Activated naive CD4-positive, alpha-beta T cell treated with anti-CD3 and anti-CD28 coated beads, Interleukin-2, amount 10 ng/mL, durations not matched to agents 7 days and 5 days (primary cell): ENCODE results near the gene MLIP.
"Not testable (repeated sequence)": the region's sequence is repeated elsewhere in the genome, so short reads cannot be mapped to it uniquely, and the experiment has no call there.

Source experiments
- CTCF ChIA-PET: fragments of 350-600 bp; sonication (Branson Sonifier 250); formaldehyde crosslinking; loops from one replicate; lab custom pipeline; 2021; ENCODE audit warnings: antibody characterized with exemption; lab: Charles Lee
- DNase-seq: peaks from one replicate; pipeline ENCODE4 v3.0.0-alpha.2; 2020
- H3K27ac Mint-ChIP-seq: one replicate; pipeline ENCODE4 v1.8.0; 2021; ENCODE audit warnings: mild to moderate bottlenecking, moderate library complexity, mixed read lengths
- H3K27me3 Mint-ChIP-seq: one replicate; pipeline ENCODE4 v1.8.0; 2021; ENCODE audit warnings: mild to moderate bottlenecking, mixed read lengths
- H3K36me3 Mint-ChIP-seq: one replicate; pipeline ENCODE4 v1.8.0; 2021; ENCODE audit warnings: mixed read lengths
- H3K4me1 Mint-ChIP-seq: one replicate; pipeline ENCODE4 v1.8.0; 2021; ENCODE audit warnings: mixed read lengths
- H3K4me3 Mint-ChIP-seq: one replicate; pipeline ENCODE4 v1.8.0; 2021; ENCODE audit warnings: mild to moderate bottlenecking, moderate library complexity, mixed read lengths
- H3K9me3 Mint-ChIP-seq: one replicate; pipeline ENCODE4 v1.8.0; 2021; ENCODE audit warnings: mixed read lengths

Gene MLIP

DNA sequence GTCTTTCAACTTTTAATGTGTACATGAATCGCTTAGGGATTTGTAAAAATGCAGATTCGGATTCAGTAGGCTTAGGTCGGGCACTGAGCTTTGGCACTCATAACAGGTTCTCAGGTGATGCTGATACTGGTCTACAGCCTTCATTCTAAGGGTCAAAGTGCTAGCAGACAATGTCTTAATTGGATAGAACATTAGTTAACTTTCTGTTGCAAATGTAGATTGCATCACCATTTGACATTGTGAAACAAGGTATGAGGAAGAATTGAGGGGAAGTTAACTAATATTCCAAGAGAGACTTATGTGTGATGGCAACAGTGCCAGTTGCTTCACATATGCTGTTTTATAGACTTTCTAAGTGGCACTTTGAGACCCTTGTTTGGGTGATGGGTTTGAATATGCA lies 86.9 kb downstream of the MLIP start:
- Mint-ChIP-seq H3K9me3 (no peaks in the 10 kb centered on the region), H3K27ac (no peak overlapping the region), H3K27me3 (no peaks in the 10 kb centered on the region), H3K36me3 (no peaks in the 10 kb centered on the region), H3K4me3 (no peak overlapping the region), H3K4me1 (no peaks in the 10 kb centered on the region)
- CTCF ChIA-PET: no interaction called here
- DNase-seq: no peak

GRCh38 chr6:54203474-54204035 lies 92.3 kb downstream of the MLIP start:
- H3K4me3 Mint-ChIP-seq, H3K27me3 Mint-ChIP-seq, H3K27ac Mint-ChIP-seq, H3K4me1 Mint-ChIP-seq, DNase-seq, CTCF ChIA-PET, H3K9me3 Mint-ChIP-seq, H3K36me3 Mint-ChIP-seq: not testable (repeated sequence)

DNA sequence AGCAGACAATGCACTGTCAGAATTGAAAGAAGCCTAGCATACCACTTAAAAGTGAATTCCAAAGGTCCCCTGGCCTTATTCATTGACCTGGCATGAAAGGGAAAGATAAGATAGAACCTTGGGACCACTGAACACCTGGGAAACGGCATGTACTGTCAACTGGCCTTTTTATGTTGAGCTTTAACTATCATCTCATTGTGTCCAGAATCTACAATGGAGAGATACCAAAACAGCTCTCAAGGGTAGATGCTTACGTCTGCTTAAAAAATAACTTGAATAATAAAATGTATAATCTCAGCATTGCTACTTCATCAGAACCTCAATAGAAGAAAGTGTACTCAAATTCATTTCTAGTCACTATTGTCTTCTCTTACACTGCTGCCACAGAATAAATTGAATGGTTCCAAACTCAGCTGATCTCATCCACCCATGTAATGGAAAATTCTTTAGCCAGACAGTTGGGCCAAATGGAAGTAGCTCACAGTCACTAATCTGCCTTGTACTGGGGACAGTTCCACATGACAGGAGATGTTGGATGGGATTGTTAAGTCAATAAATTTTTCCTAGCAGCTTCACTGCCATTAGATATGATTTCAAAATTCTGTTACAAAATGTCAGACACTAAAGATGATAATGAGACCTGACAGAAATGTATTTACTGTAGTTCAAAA lies 93.8 kb downstream of the MLIP start:
- CTCF ChIA-PET: no interaction called here
- Mint-ChIP-seq H3K27ac (no peak overlapping the region), H3K27me3 (no peaks in the 10 kb centered on the region), H3K9me3 (no peaks in the 10 kb centered on the region), H3K4me1 (no peaks in the 10 kb centered on the region), H3K36me3 (no peaks in the 10 kb centered on the region), H3K4me3 (no peak overlapping the region)
- no peak for DNase-seq

DNA sequence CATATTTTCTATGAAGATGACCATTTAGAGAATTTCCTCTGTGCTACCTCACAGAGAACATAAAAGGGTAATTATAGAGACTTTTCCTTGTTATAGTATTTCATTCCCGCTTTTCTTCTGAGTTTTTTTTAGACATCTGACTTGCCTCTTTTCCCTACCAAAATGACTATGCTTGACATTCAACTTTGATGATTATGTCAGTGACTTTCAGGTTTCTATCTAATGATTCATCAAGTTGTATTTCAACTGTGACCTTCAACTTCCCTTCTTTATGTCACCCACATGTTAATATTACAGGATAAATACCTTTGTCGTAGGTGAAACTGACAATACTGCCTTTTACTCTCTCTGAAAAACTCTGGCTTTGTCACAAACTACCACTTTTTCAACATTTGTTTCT lies 95.3 kb downstream of the MLIP start:
- H3K27me3 Mint-ChIP-seq: no peaks in the 10 kb centered on the region
- no peaks in the 10 kb centered on the region for H3K4me1 Mint-ChIP-seq
- H3K9me3 Mint-ChIP-seq: no peaks in the 10 kb centered on the region
- H3K36me3 Mint-ChIP-seq: no peaks in the 10 kb centered on the region
- no peak overlapping the region for H3K27ac Mint-ChIP-seq
- no peak for DNase-seq
- H3K4me3 Mint-ChIP-seq: no peak overlapping the region
- CTCF ChIA-PET: no interaction called here

DNA sequence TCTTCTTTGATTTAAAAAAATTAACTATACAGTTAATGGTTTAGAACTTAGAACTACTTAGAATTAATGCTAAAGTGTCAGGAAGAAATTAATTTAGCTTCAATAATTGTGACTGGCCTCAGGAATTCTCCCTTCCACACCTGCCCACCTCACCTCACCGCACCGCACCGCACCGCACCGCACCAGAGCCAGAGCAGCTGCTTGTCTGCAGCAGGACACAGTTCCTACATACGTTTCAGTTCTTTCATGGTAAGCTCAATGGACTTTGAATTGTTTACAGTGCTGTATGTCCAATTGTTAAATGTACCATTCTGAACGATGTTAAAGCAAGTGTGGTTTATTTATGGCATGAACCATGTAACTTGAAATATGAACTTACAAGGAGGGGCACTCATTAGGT lies 98.7 kb downstream of the MLIP start:
- CTCF ChIA-PET, H3K27me3 Mint-ChIP-seq, DNase-seq, H3K36me3 Mint-ChIP-seq, H3K4me3 Mint-ChIP-seq, H3K4me1 Mint-ChIP-seq, H3K27ac Mint-ChIP-seq, H3K9me3 Mint-ChIP-seq: not testable (repeated sequence)

DNA sequence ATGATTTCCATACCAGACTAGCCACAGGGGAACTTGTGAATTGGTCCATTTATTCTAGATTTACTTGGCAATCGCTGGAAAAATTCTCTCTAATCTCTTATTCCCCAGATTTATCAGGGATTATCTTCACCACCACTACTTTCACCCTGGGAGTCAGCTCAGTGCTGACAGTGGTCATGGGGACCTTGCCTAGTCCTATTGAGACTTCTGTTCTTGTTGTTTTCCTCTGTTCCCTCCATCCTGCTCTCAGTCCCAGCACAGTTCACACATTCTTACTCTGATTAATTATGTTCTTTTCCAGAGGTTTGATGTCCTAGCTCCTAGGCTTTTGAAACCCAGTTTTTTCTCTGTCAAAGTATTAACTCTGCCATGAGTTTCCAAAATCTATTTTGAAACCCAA lies 103.0 kb downstream of the MLIP start:
- peaks cover 2% of the 10 kb centered on the region for H3K9me3 Mint-ChIP-seq
- CTCF ChIA-PET: no interaction called here
- no peak for DNase-seq

GRCh38 chr6:54216336-54216735 lies 105.1 kb downstream of the MLIP start:
- Mint-ChIP-seq H3K27ac (no peak overlapping the region), H3K9me3 (peaks cover 2% of the 10 kb centered on the region), H3K4me1 (no peaks in the 10 kb centered on the region), H3K4me3 (no peak overlapping the region), H3K27me3 (no peaks in the 10 kb centered on the region), H3K36me3 (no peaks in the 10 kb centered on the region)
- DNase-seq: no peak
- CTCF ChIA-PET: no interaction called here

More for the DNA sequence above, 103.0 kb downstream of the MLIP start:
- H3K4me3 Mint-ChIP-seq: no peak overlapping the region
- no peak overlapping the region for H3K27ac Mint-ChIP-seq
- no peaks in the 10 kb centered on the region for H3K36me3 Mint-ChIP-seq
- H3K27me3 Mint-ChIP-seq: no peaks in the 10 kb centered on the region
- no peaks in the 10 kb centered on the region for H3K4me1 Mint-ChIP-seq

DNA sequence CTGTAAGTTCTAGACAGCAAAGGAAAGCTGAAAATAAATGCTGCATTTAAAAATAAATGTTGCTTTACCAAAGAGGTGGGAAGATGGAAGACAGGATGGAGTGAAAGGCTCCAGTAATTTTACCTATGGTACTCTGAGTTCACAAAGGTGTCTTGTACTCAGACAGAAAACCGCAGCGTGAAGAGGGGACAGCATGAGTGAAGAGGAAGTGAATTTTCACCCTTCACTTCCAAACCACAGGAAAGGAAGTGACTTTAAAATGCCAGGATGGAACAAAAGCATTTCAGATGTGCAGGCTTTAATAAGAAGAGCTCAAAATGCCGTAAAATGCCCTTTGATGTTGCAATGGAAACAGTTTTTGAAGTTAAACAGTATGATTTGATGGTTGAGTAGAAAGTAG lies 105.8 kb downstream of the MLIP start:
- H3K9me3 Mint-ChIP-seq: peaks cover 2% of the 10 kb centered on the region
- no peaks in the 10 kb centered on the region for H3K36me3 Mint-ChIP-seq
- DNase-seq: no peak
- H3K4me1 Mint-ChIP-seq: no peaks in the 10 kb centered on the region
- CTCF ChIA-PET: no interaction called here
- no peak overlapping the region for H3K27ac Mint-ChIP-seq
- H3K4me3 Mint-ChIP-seq: no peak overlapping the region
- no peaks in the 10 kb centered on the region for H3K27me3 Mint-ChIP-seq

- CTCF ChIA-PET: no interaction called here
- Mint-ChIP-seq H3K4me1 (no peaks in the 10 kb centered on the region), H3K4me3 (no peak overlapping the region), H3K27ac (no peak overlapping the region), H3K27me3 (no peaks in the 10 kb centered on the region), H3K9me3 (peaks cover 3% of the 10 kb centered on the region), H3K36me3 (no peaks in the 10 kb centered on the region)
- DNase-seq: no peak
Observed at GRCh38 chr6:54222217-54222616, 111.0 kb downstream of the MLIP start.

DNA sequence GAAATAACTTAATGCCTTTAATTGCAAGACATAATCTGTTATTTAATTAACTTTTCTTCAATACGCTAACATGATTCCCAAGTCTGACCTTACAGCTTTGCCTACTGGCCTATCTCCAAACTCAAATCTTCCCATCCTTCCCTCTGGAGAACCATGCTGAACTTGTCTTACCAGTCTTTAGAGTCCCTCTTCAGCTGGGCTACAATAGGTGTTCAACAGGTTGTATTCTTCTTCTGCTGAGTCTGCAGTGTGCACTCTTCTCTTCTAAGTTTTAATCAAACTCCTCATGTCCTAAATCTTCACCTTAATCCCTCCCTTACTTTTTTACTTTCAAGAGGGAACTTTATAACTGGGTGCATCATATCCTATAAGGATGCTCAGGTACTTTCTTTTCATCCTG lies 121.5 kb downstream of the MLIP start:
- CTCF ChIA-PET: no interaction called here
- Mint-ChIP-seq H3K4me3 (no peak overlapping the region), H3K4me1 (no peaks in the 10 kb centered on the region), H3K9me3 (no peaks in the 10 kb centered on the region), H3K27ac (no peak overlapping the region), H3K36me3 (no peaks in the 10 kb centered on the region), H3K27me3 (no peaks in the 10 kb centered on the region)
- DNase-seq: no peak

GRCh38 chr6:54234539-54234938 lies 123.3 kb downstream of the MLIP start:
- Mint-ChIP-seq H3K27ac (no peak overlapping the region), H3K36me3 (no peaks in the 10 kb centered on the region), H3K4me3 (no peak overlapping the region), H3K4me1 (no peaks in the 10 kb centered on the region), H3K27me3 (no peaks in the 10 kb centered on the region), H3K9me3 (no peaks in the 10 kb centered on the region)
- DNase-seq: no peak
- CTCF ChIA-PET: no interaction called here

DNA sequence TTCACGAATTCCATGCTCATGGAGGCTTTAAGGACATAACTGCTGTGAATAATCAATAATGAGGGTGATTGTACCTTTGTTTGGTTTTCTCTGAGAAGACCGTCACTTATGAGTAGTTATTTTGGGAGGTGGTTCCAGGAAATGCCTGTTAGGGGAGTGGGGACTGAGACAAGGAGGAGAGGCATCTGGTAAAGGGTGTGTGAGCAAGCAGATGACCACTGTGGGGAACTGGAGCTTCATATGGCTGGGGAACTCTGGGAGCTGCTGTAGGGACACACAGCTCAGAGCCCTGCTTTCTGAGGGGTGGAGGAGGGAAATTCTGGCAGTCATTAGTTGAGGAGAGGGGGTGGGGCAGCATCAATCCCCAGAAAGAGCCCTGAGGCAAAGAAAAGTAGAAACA lies 125.7 kb downstream of the MLIP start:
- Mint-ChIP-seq H3K4me1 (no peaks in the 10 kb centered on the region), H3K4me3 (no peak overlapping the region), H3K27ac (no peak overlapping the region), H3K27me3 (no peaks in the 10 kb centered on the region), H3K9me3 (no peaks in the 10 kb centered on the region), H3K36me3 (no peaks in the 10 kb centered on the region)
- DNase-seq: no peak
- CTCF ChIA-PET: no interaction called here

- DNase-seq: no peak
- no peak overlapping the region for H3K4me3 Mint-ChIP-seq
- H3K4me1 Mint-ChIP-seq: no peaks in the 10 kb centered on the region
- H3K27ac Mint-ChIP-seq: no peak overlapping the region
- CTCF ChIA-PET: no interaction called here
- H3K9me3 Mint-ChIP-seq: no peaks in the 10 kb centered on the region
- no peaks in the 10 kb centered on the region for H3K27me3 Mint-ChIP-seq
- no peaks in the 10 kb centered on the region for H3K36me3 Mint-ChIP-seq
Observed at GRCh38 chr6:54238396-54238795, 127.2 kb downstream of the MLIP start.

- CTCF ChIA-PET: interaction anchor here (1.2 kb wide), 1 partner anchor 24 kb away, joined by 3 read pairs; no protein-coding TSS in a partner anchor
- no peaks in the 10 kb centered on the region for H3K36me3 Mint-ChIP-seq
- no peaks in the 10 kb centered on the region for H3K27me3 Mint-ChIP-seq
- no peaks in the 10 kb centered on the region for H3K4me1 Mint-ChIP-seq
- no peak for DNase-seq
- H3K9me3 Mint-ChIP-seq: no peaks in the 10 kb centered on the region
- no peak overlapping the region for H3K27ac Mint-ChIP-seq
- H3K4me3 Mint-ChIP-seq: no peak overlapping the region
Observed at GRCh38 chr6:54243699-54244098, 132.5 kb downstream of the MLIP start.

DNA sequence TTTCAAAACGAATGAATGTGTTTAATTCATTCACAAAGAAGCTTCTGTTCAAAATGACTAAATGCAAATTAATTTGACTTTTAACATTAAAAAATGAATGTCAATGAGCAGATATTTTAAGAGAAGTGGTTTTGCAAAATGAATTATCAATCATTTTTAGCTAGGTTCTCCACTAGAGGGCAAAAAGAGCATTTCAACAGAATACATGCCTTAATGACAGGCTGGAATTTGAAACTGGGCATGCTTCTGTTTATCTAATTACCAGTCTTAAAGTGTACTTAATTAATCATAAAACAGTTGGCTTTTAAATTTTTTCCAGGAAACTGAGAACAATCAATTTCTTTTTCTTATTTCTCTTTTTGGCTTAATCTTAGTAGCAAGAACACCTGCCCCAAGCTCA lies 133.2 kb downstream of the MLIP start:
- Mint-ChIP-seq H3K9me3 (no peaks in the 10 kb centered on the region), H3K36me3 (no peaks in the 10 kb centered on the region), H3K27me3 (no peaks in the 10 kb centered on the region), H3K27ac (no peak overlapping the region), H3K4me1 (no peaks in the 10 kb centered on the region), H3K4me3 (no peak overlapping the region)
- no peak for DNase-seq
- CTCF ChIA-PET: interaction anchor here (1.2 kb wide), 1 partner anchor 23 kb away, joined by 3 read pairs; no protein-coding TSS in a partner anchor
